MV-4-11 (cell line): Measurements from ENCODE around the gene HIBADH.

Experiments
- DNase-seq: peaks from one replicate; lab custom pipeline; 2025; lab: John Stamatoyannopoulos, UW

The HIBADH gene

GRCh38 chr7:27491534-27491933 lies 171.1 kb downstream of the HIBADH start:
- no peak for DNase-seq

GRCh38 chr7:27487509-27487908 lies 175.2 kb downstream of the HIBADH start:
- DNase-seq = no peak

- DNase-seq = no peak
Observed at GRCh38 chr7:27484451-27484850, 178.2 kb downstream of the HIBADH start.

GRCh38 chr7:27482219-27482618 lies 180.5 kb downstream of the HIBADH start:
- DNase-seq = no peak

GRCh38 chr7:27478556-27478955 lies 184.1 kb downstream of the HIBADH start:
- DNase-seq = no peak

GRCh38 chr7:27478084-27478483 lies 184.6 kb downstream of the HIBADH start:
- DNase-seq = no peak

GRCh38 chr7:27476493-27476892 lies 186.2 kb downstream of the HIBADH start:
- no peak for DNase-seq
